ENCODE measurements around the gene MRPL40. TPM values are rescaled to one million over a fixed set of nuclear protein-coding genes. Genes with fewer than 3 reads are reported as not detected.

The MRPL40 gene
- 30.8 TPM for polyA plus RNA-seq
- long read RNA-seq, donor 1, transcript MRPL40-201 (4 exons, 1,387 nt), result major isoform, 17 of 20 reads
- long read RNA-seq, donor 1, partial matches to known transcripts, result 0 of 20 reads
- long read RNA-seq, donor 1, other reads (novel, unspliced or antisense), result 0 of 20 reads
- long read RNA-seq, donor 2, transcript MRPL40-201 (4 exons, 1,387 nt), result major isoform, 37 of 40 reads
- long read RNA-seq, donor 2, partial matches to known transcripts, result 0 of 40 reads
- long read RNA-seq, donor 2, other reads (novel, unspliced or antisense), result 0 of 40 reads
- long read RNA-seq, donor 3, transcript MRPL40-201 (4 exons, 1,387 nt), result major isoform, 41 of 178 reads
- long read RNA-seq, donor 3, partial matches to known transcripts, result 40 of 178 reads
- long read RNA-seq, donor 3, other reads (novel, unspliced or antisense), result 92 of 178 reads
- long read RNA-seq, donor 4, partial matches to known transcripts, result 0 of 5 reads
- long read RNA-seq, donor 4, other reads (novel, unspliced or antisense), result 0 of 5 reads
- long read RNA-seq, donor 5, transcript MRPL40-201 (4 exons, 1,387 nt), result major isoform, 25 of 26 reads
- long read RNA-seq, donor 5, partial matches to known transcripts, result 0 of 26 reads
- long read RNA-seq, donor 5, other reads (novel, unspliced or antisense), result 0 of 26 reads
- long read RNA-seq, donor 6, transcript MRPL40-201 (4 exons, 1,387 nt), result major isoform, 21 of 23 reads
- long read RNA-seq, donor 6, partial matches to known transcripts, result 0 of 23 reads
- long read RNA-seq, donor 6, other reads (novel, unspliced or antisense), result 0 of 23 reads
- long read RNA-seq, donor 7, transcript MRPL40-201 (4 exons, 1,387 nt), result major isoform, 14 of 15 reads
- long read RNA-seq, donor 7, partial matches to known transcripts, result 0 of 15 reads
- long read RNA-seq, donor 7, other reads (novel, unspliced or antisense), result 0 of 15 reads
- long read RNA-seq, donor 8, transcript MRPL40-201 (4 exons, 1,387 nt), result major isoform, 53 of 57 reads
- long read RNA-seq, donor 8, partial matches to known transcripts, result 0 of 57 reads
- long read RNA-seq, donor 8, other reads (novel, unspliced or antisense), result 0 of 57 reads
- long read RNA-seq, donor 9, transcript MRPL40-201 (4 exons, 1,387 nt), result major isoform, 30 of 43 reads
- long read RNA-seq, donor 9, transcript MRPL40-202 (4 exons, 954 nt), result minor isoform, 5 of 43 reads
- long read RNA-seq, donor 9, partial matches to known transcripts, result 6 of 43 reads
- long read RNA-seq, donor 9, other reads (novel, unspliced or antisense), result 0 of 43 reads
- long read RNA-seq, donor 10, transcript MRPL40-201 (4 exons, 1,387 nt), result major isoform, 35 of 38 reads
- long read RNA-seq, donor 10, partial matches to known transcripts, result 0 of 38 reads
- long read RNA-seq, donor 10, other reads (novel, unspliced or antisense), result 0 of 38 reads
- long read RNA-seq, donor 11, transcript MRPL40-201 (4 exons, 1,387 nt), result major isoform, 30 of 33 reads
- long read RNA-seq, donor 11, partial matches to known transcripts, result 0 of 33 reads
- long read RNA-seq, donor 11, other reads (novel, unspliced or antisense), result 0 of 33 reads

DNA sequence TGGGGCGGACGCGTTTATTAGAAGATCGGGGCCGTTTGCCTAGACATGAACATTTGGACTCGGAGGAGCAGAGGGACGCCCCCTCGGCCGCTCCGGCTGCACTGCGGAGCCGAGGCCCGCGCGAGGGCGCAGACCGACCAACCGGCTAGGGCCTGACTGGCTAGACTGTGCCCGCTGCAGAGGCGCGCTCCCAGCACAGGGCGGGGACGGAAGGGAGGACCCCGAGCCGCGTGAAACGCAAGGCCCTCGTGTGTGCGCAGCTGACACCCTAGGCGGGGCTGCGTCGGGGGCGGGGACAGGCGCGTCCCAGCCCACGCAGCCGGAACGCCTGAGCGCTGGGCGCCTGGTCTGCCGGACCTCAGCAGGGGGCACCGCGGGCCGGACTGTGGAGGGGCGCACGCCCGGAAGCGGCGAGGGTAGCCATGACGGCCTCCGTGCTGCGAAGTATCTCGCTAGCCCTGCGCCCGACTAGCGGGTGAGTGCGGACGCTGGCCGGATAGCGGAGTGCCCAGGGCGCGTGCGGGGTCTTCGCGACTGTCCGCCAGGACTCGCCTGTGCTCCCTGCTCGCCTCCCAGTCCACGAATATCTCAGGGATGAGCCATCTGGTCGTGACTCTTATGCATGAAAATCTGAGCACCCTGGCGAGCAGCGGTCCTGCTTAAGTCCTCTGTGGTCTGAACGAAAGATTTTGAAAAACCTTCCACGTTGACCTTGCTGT is at the start of gene MRPL40:
TSS of gene MRPL40 (plus strand) at position 413 of the 719 bp plus-strand sequence. CDS start at position 423, 10 bp downstream.
- WGBS (ENCODE audit: insufficient coverage, low lambda C conversion rate), result no CpG with 5 or more reads among the region's 74 CpGs

GRCh38 chr22:19383292-19383691 is 49.1 kb upstream of the MRPL40 start:
- H3K9me3 ChIP-seq (ENCODE audit: control insufficient read depth, low read depth, low read length), result no peaks in the 10 kb centered on the region
- H3K36me3 ChIP-seq (ENCODE audit: control insufficient read depth, insufficient read depth, low read length), result peaks cover 64% of the 10 kb centered on the region
- WGBS (ENCODE audit: insufficient coverage, low lambda C conversion rate), result 100% methylated on average over 1 of the region's 9 CpGs
- no peaks in the 10 kb centered on the region for H3K27me3 ChIP-seq (ENCODE audit: control insufficient read depth, insufficient read depth, low read length)
- H3K4me3 ChIP-seq (ENCODE audit: low read length), result no peak overlapping the region
- H3K27ac ChIP-seq (ENCODE audit: low read length), result no peak overlapping the region
- H3K4me1 ChIP-seq (ENCODE audit: control insufficient read depth, insufficient read depth, low read length), result no peaks in the 10 kb centered on the region
- no peak for DNase-seq

More for the DNA sequence above, at the start of gene MRPL40:
- peaks cover 19% of the 10 kb centered on the region for H3K36me3 ChIP-seq (ENCODE audit: control insufficient read depth, insufficient read depth, low read length)
- H3K9me3 ChIP-seq (ENCODE audit: control insufficient read depth, low read depth, low read length), result no peaks in the 10 kb centered on the region
- peaks cover 19% of the 10 kb centered on the region for H3K4me1 ChIP-seq (ENCODE audit: control insufficient read depth, insufficient read depth, low read length)
- no peaks in the 10 kb centered on the region for H3K27me3 ChIP-seq (ENCODE audit: control insufficient read depth, insufficient read depth, low read length)
- peak within 1 kb of the TSS; percentile 99 for H3K27ac ChIP-seq (ENCODE audit: low read length)
- peak within 1 kb of the TSS; percentile 95 for H3K4me3 ChIP-seq (ENCODE audit: low read length)
- DNase-seq, result peak; percentile 95 to 96

GRCh38 chr22:19385221-19385906 is 47.0 kb upstream of the MRPL40 start:
- no peak overlapping the region for H3K27ac ChIP-seq (ENCODE audit: low read length)
- H3K9me3 ChIP-seq (ENCODE audit: control insufficient read depth, low read depth, low read length), result no peaks in the 10 kb centered on the region
- H3K36me3 ChIP-seq (ENCODE audit: control insufficient read depth, insufficient read depth, low read length), result peaks cover 78% of the 10 kb centered on the region
- WGBS (ENCODE audit: insufficient coverage, low lambda C conversion rate), result no CpG with 5 or more reads among the region's 14 CpGs
- H3K4me3 ChIP-seq (ENCODE audit: low read length), result no peak overlapping the region
- no peak for DNase-seq
- H3K4me1 ChIP-seq (ENCODE audit: control insufficient read depth, insufficient read depth, low read length), result no peaks in the 10 kb centered on the region
- no peaks in the 10 kb centered on the region for H3K27me3 ChIP-seq (ENCODE audit: control insufficient read depth, insufficient read depth, low read length)

DNA sequence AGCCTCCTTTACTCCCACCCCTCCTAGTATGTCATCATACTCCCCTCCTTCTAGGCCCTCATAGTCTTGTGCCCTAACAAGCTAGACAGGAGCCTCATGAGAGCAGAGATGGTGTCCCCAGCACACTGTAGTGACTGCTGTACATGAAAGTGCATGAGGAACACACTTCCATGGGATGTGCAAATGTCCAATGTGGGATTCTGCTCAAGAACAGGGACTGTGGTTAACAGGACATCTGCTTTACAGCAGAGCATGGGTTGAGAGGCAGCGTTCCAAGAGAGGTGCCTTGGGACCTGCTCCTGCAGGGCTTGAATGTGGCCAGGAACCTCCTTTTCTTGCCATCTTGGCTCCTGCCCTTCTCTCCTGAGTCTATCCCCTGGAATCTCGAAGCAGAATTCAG is 46.1 kb upstream of the MRPL40 start:
- Histone ChIP-seq H3K27ac (ENCODE audit: low read length) (no peak overlapping the region), H3K4me1 (ENCODE audit: control insufficient read depth, insufficient read depth, low read length) (no peaks in the 10 kb centered on the region), H3K27me3 (ENCODE audit: control insufficient read depth, insufficient read depth, low read length) (no peaks in the 10 kb centered on the region), H3K4me3 (ENCODE audit: low read length) (no peak overlapping the region), H3K36me3 (ENCODE audit: control insufficient read depth, insufficient read depth, low read length) (peaks cover 84% of the 10 kb centered on the region), H3K9me3 (ENCODE audit: control insufficient read depth, low read depth, low read length) (no peaks in the 10 kb centered on the region)
- no peak for DNase-seq
- WGBS (ENCODE audit: insufficient coverage, low lambda C conversion rate), result no CpG with 5 or more reads among the region's 2 CpGs

GRCh38 chr22:19387038-19387437 is 45.3 kb upstream of the MRPL40 start:
- Histone ChIP-seq H3K27ac (ENCODE audit: low read length) (no peak overlapping the region), H3K4me3 (ENCODE audit: low read length) (no peak overlapping the region), H3K27me3 (ENCODE audit: control insufficient read depth, insufficient read depth, low read length) (no peaks in the 10 kb centered on the region), H3K9me3 (ENCODE audit: control insufficient read depth, low read depth, low read length) (no peaks in the 10 kb centered on the region), H3K36me3 (ENCODE audit: control insufficient read depth, insufficient read depth, low read length) (peaks cover 88% of the 10 kb centered on the region), H3K4me1 (ENCODE audit: control insufficient read depth, insufficient read depth, low read length) (no peaks in the 10 kb centered on the region)
- no CpG with 5 or more reads among the region's 2 CpGs for WGBS (ENCODE audit: insufficient coverage, low lambda C conversion rate)
- no peak for DNase-seq

DNA sequence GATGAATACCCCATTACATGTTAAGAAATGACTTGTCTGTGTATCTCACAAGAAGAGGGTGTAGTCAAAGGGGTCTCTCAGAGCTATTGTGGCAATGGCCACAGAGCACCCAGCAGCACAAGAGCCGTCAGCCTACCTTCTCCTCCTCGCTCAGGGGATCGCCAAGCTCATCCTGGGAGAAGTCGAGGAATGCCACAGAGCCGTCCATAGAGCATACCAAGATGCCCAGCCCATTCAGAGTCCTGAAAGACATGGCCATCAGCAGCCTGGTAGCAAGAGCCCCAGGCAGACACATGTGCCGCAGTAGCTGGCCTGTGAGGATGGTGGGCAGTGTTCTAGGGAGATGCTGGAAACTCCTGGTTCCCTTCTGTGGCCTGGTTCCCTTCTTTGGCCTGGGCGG is 44.8 kb upstream of the MRPL40 start:
- Histone ChIP-seq H3K4me1 (ENCODE audit: control insufficient read depth, insufficient read depth, low read length) (no peaks in the 10 kb centered on the region), H3K27me3 (ENCODE audit: control insufficient read depth, insufficient read depth, low read length) (no peaks in the 10 kb centered on the region), H3K9me3 (ENCODE audit: control insufficient read depth, low read depth, low read length) (no peaks in the 10 kb centered on the region), H3K4me3 (ENCODE audit: low read length) (no peak overlapping the region), H3K36me3 (ENCODE audit: control insufficient read depth, insufficient read depth, low read length) (peaks cover 88% of the 10 kb centered on the region), H3K27ac (ENCODE audit: low read length) (no peak overlapping the region)
- WGBS (ENCODE audit: insufficient coverage, low lambda C conversion rate), result no CpG with 5 or more reads among the region's 7 CpGs
- DNase-seq, result no peak

- Histone ChIP-seq H3K4me1 (ENCODE audit: control insufficient read depth, insufficient read depth, low read length) (no peaks in the 10 kb centered on the region), H3K27ac (ENCODE audit: low read length) (no peak overlapping the region), H3K36me3 (ENCODE audit: control insufficient read depth, insufficient read depth, low read length) (peaks cover 84% of the 10 kb centered on the region), H3K9me3 (ENCODE audit: control insufficient read depth, low read depth, low read length) (no peaks in the 10 kb centered on the region), H3K4me3 (ENCODE audit: low read length) (no peak overlapping the region), H3K27me3 (ENCODE audit: control insufficient read depth, insufficient read depth, low read length) (no peaks in the 10 kb centered on the region)
- no peak for DNase-seq
- WGBS (ENCODE audit: insufficient coverage, low lambda C conversion rate), result no CpG with 5 or more reads among the region's 5 CpGs
Measured at GRCh38 chr22:19393704-19394103, 38.6 kb upstream of the MRPL40 start.

- H3K9me3 ChIP-seq (ENCODE audit: control insufficient read depth, low read depth, low read length), result no peaks in the 10 kb centered on the region
- no peaks in the 10 kb centered on the region for H3K4me1 ChIP-seq (ENCODE audit: control insufficient read depth, insufficient read depth, low read length)
- no peak overlapping the region for H3K4me3 ChIP-seq (ENCODE audit: low read length)
- H3K27ac ChIP-seq (ENCODE audit: low read length), result no peak overlapping the region
- no peak for DNase-seq
- no CpG with 5 or more reads among the region's 8 CpGs for WGBS (ENCODE audit: insufficient coverage, low lambda C conversion rate)
- no peaks in the 10 kb centered on the region for H3K27me3 ChIP-seq (ENCODE audit: control insufficient read depth, insufficient read depth, low read length)
- H3K36me3 ChIP-seq (ENCODE audit: control insufficient read depth, insufficient read depth, low read length), result peaks cover 78% of the 10 kb centered on the region
Measured at GRCh38 chr22:19394274-19395050, 37.9 kb upstream of the MRPL40 start.
